GM10248 (cell line): ENCODE measurements around the gene SMYD3.

Source experiments
- CTCF ChIA-PET: fragments of 300-600 bp; sonication (Branson Sonifier 250); formaldehyde crosslinking; extraction: SDS; loops from one replicate; lab custom pipeline; 2021; ENCODE audit warnings: antibody characterized with exemption; lab: Yijun Ruan, JAX
- POLR2A ChIA-PET: fragments of 350-650 bp; sonication (Branson Sonifier 250); formaldehyde crosslinking; extraction: SDS; loops from one replicate; lab custom pipeline; 2020; ENCODE audit warnings: antibody characterized with exemption; lab: Yijun Ruan, JAX
- DNase-seq: peaks from one replicate; pipeline ENCODE4 v3.0.0; 2012; ENCODE audit errors: extremely low spot score
- TF ChIP-seq, protein P1 (sequence below): IDR thresholded peaks from 2 replicates; pipeline ENCODE4 v1.5.1; 2012; ENCODE audit warnings: mild to moderate bottlenecking, low read depth; ENCODE audit errors: extremely low read depth, missing control alignments, control extremely low read depth

SMYD3 gene

DNA sequence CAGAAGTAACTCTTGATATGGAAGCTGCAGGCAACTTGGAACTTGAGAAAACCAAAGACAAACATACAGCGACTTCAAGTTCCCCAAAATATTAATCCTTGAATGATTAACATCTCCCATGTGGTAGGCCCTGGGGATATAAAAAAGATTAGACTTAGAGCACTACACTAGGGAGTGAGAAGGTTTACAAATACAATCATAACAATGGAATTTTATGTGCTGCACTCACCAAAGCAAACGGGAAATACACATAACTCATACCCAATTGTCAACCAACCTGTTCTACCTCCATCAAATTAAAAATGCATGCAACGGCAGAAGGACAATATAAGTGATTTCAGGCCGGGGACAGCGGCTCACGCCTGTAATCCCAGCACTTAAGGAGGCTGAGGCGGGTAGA, 3.7 kb downstream of the SMYD3 start:
- CTCF ChIA-PET: interaction anchor here (1.2 to 1.4 kb wide), 2 partner anchors 10 to 468 kb away, joined by 3 read pairs; no protein-coding TSS in a partner anchor
- POLR2A ChIA-PET: no interaction called here
- no peak for DNase-seq
- TF ChIP-seq, protein P1, sequence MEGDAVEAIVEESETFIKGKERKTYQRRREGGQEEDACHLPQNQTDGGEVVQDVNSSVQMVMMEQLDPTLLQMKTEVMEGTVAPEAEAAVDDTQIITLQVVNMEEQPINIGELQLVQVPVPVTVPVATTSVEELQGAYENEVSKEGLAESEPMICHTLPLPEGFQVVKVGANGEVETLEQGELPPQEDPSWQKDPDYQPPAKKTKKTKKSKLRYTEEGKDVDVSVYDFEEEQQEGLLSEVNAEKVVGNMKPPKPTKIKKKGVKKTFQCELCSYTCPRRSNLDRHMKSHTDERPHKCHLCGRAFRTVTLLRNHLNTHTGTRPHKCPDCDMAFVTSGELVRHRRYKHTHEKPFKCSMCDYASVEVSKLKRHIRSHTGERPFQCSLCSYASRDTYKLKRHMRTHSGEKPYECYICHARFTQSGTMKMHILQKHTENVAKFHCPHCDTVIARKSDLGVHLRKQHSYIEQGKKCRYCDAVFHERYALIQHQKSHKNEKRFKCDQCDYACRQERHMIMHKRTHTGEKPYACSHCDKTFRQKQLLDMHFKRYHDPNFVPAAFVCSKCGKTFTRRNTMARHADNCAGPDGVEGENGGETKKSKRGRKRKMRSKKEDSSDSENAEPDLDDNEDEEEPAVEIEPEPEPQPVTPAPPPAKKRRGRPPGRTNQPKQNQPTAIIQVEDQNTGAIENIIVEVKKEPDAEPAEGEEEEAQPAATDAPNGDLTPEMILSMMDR: no peak

DNA sequence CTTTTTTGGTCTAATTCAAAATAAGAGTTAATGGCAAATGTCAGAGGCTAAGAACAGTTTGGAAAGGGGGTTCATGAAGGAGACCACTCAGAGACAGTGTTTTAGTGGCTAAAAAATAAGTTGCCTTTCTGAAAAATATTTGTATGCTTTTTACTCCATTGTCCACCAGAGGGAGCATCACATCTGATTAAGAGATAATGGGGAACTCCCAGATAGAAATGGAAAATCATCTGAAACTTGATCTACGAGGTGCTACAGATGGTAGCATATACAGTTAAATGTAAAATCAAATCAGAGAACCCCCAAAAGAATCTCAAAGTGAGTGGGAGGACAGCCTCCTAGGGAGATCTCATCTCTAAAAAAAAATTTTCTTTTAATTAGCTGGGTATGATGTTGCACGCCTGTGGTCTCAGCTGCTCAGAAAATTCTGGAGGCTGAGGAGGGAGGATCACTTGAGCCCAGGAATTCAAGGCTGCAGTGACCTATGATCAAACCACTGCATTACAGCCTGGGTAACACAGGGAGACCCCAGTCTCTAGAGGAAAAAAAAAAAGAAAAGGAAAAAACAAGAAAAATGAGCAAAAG, 9.7 kb downstream of the SMYD3 start:
- DNase-seq: peak; percentile 72
- CTCF ChIA-PET: interaction anchor here (0.5 to 2.0 kb wide), 27 partner anchors 8 to 1344 kb away, joined by 3 to 7 read pairs (median 4); partner anchors contain the start of gene SMYD3
- TF ChIP-seq, protein P1: peak; percentile 63
- POLR2A ChIA-PET: interaction anchor here (0.7 kb wide), 1 partner anchor 93 kb away, joined by 3 read pairs; no protein-coding TSS in a partner anchor

DNA sequence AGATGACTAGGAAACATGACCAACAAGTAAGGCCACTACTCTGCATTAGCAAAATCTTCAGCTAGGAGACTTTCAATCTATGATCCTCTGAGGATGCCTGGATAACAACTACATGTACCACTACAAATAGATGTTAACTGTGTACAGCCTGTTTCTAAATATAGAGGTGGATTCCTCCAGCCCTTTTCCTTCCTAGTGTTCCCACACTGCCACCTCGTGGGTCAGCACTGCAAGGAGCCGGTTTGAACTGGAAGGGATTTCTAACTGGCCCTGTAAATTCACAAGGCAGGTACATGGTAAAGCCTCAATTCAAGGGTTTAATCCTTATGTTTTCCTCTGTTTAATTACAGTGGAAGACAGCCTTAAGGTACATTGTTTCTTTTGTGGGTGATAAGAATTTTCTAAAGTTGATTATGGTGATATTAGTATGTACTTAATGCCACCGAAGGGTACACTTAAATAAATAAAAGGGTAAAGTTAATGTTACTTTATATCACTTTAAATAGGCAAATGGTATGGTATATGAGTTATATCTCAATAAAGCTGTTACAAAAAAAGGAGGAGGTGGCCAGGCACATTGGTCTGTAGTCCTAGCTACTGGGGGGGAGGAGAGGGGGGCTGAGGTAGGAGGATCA, 14.4 kb downstream of the SMYD3 start:
- TF ChIP-seq, protein P1: peak; percentile 73
- ChIA-PET CTCF (interaction anchor here (0.8 to 2.4 kb wide), 13 partner anchors 10 to 1340 kb away, joined by 3 to 14 read pairs (median 3); no protein-coding TSS in a partner anchor), POLR2A (no interaction called here)
- peak; percentile 50 for DNase-seq

DNA sequence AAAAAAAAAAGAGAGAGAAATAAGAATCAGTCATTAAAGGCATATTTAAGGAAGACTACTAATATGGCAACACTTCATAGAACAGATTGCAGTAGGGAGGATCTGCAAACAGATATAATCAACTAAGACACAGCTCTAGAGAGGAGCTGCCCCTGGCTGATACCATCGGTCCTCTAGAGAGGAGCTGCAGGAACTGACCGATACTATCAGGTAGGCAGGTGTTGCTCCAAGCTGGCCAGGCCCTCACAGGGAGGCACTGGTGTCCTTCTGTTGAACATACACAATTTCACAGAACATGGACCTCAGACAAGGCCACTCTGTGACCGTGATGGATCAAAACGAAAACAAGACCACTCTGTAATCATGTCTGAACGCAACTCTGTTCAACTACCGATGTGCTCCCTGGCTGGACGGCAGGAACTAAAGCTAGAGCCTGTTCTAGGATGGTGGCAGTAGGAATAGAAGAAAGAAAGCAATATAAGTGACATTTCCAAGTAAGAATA, 15.5 kb downstream of the SMYD3 start:
- TF ChIP-seq, protein P1: no peak
- ChIA-PET CTCF (interaction anchor here (0.8 to 2.4 kb wide), 8 partner anchors 14 to 1339 kb away, joined by 3 to 14 read pairs (median 4); no protein-coding TSS in a partner anchor), POLR2A (no interaction called here)
- DNase-seq: no peak

DNA sequence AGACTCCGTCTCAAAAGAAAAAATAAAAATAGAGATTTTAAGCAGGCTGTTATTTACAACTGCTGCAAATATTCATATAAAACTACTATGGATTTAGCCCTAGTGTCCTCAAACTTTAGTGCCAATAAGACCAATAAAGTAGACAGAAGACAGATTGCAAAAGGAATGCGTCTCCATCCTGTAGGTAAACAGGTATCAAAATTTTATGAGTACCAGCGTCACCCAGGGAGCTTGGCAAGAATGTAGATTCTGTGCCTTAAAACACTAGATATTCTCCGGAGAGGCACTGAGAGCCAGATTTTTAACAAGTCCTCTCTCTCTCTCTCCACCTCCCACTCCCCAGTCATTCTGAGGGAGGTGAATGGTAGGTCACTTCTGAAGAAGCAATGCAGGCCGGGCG, 18.4 kb downstream of the SMYD3 start:
- POLR2A ChIA-PET: no interaction called here

DNA sequence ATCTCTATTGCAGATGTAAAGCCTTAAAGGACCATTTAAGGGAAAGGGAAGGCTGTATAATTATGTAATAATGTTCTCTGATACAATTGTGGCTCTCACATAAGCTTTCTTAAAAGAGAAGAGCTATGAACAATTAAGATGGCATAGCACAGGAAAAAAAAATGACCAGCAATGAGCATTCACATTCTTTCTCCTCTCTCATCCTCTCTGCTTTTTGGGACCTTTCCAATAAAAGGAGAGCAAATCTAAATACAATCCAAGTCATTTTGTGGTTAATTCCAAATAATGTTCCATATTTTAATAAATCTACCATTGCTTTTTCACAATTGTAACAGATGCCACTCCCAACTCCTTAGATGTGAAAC, 23.5 kb downstream of the SMYD3 start:
- POLR2A ChIA-PET: no interaction called here
- CTCF ChIA-PET: interaction anchor here (0.8 to 1.4 kb wide), 2 partner anchors 10 to 14 kb away, joined by 3 to 4 read pairs; no protein-coding TSS in a partner anchor
- TF ChIP-seq, protein P1: no peak

More for the DNA sequence above, 18.4 kb downstream of the SMYD3 start:
- DNase-seq: no peak
- TF ChIP-seq, protein P1: no peak
- CTCF ChIA-PET: interaction anchor here (1.1 to 2.6 kb wide), 3 partner anchors 10 to 477 kb away, joined by 3 to 7 read pairs (median 3); no protein-coding TSS in a partner anchor

More for the DNA sequence above, 23.5 kb downstream of the SMYD3 start:
- no peak for DNase-seq
